Measurements from ENCODE around the gene SLC25A48. TPM values are rescaled to one million over a fixed set of nuclear protein-coding genes. Genes with fewer than 3 reads are reported as not detected.
"Not testable (repeated sequence)": the region's sequence is repeated elsewhere in the genome, so short reads cannot be mapped to it uniquely, and the experiment has no call there.

The SLC25A48 gene
- total and polyA plus RNA-seq, 7 experiments from 2014 or later, result not detected

- Histone ChIP-seq H3K4me1 (ENCODE audit: control insufficient read depth in 2 of 2, insufficient read depth in 2 of 2, low read length in 2 of 2) (no peaks in the 10 kb centered on the region), H3K27ac (ENCODE audit: low read depth, low read length) (no peak overlapping the region), H3K27me3 (ENCODE audit: control insufficient read depth in 2 of 2, insufficient read depth in 2 of 2, low read length in 2 of 2) (no peaks in the 10 kb centered on the region), H3K36me3 (ENCODE audit: control insufficient read depth in 2 of 3, insufficient read depth in 3 of 3, low read length in 3 of 3) (no peaks in the 10 kb centered on the region), H3K9me3 (ENCODE audit: control insufficient read depth in 2 of 3, low read length in 3 of 3) (no peaks in the 10 kb centered on the region), H3K4me3 (ENCODE audit: low read length) (no peak overlapping the region)
- POLR2A ChIA-PET, result no interaction called here
- ATAC-seq (no peak), DNase-seq (no peak)
- peaks cover 0 to 8% (median 0%) of the 10 kb centered on the region in 5 donors for H3K27me3 Mint-ChIP-seq
- peaks cover 0 to 5% (median 0%) of the 10 kb centered on the region in 11 donors for H3K9me3 Mint-ChIP-seq
- no peaks in the 10 kb centered on the region for H3K36me3 Mint-ChIP-seq
- H3K4me1 Mint-ChIP-seq, result no peaks in the 10 kb centered on the region
- intact Hi-C loops (cut with micrococcal nuclease), result no loop called here
- H3K4me3 Mint-ChIP-seq, result no peak overlapping the region
- H3K27ac Mint-ChIP-seq, result no peak overlapping the region
- CTCF ChIA-PET, result no interaction called here
These were observed 17.7 kb downstream of the SLC25A48 start for GRCh38 chr5:135851915-135852845.

GRCh38 chr5:135857630-135858311, 23.3 kb downstream of the SLC25A48 start:
- DNase-seq (no peak), ATAC-seq (no peak)
- Histone ChIP-seq H3K4me3 (ENCODE audit: low read length) (no peak overlapping the region), H3K27ac (ENCODE audit: low read depth, low read length) (no peak overlapping the region), H3K9me3 (ENCODE audit: control insufficient read depth in 2 of 3, low read length in 3 of 3) (no peaks in the 10 kb centered on the region), H3K27me3 (ENCODE audit: control insufficient read depth in 2 of 2, insufficient read depth in 2 of 2, low read length in 2 of 2) (no peaks in the 10 kb centered on the region), H3K36me3 (ENCODE audit: control insufficient read depth in 2 of 3, insufficient read depth in 3 of 3, low read length in 3 of 3) (no peaks in the 10 kb centered on the region), H3K4me1 (ENCODE audit: control insufficient read depth in 2 of 2, insufficient read depth in 2 of 2, low read length in 2 of 2) (no peaks in the 10 kb centered on the region)
- intact Hi-C loops (cut with micrococcal nuclease), result no loop called here
- POLR2A ChIA-PET, result no interaction called here
- CTCF ChIA-PET, result no interaction called here
- Mint-ChIP-seq H3K27ac (no peak overlapping the region), H3K27me3 (peaks cover 0 to 21% (median 0%) of the 10 kb centered on the region in 5 donors), H3K36me3 (no peaks in the 10 kb centered on the region), H3K9me3 (peaks cover 0 to 7% (median 0%) of the 10 kb centered on the region in 11 donors), H3K4me3 (no peak overlapping the region), H3K4me1 (no peaks in the 10 kb centered on the region)

DNA sequence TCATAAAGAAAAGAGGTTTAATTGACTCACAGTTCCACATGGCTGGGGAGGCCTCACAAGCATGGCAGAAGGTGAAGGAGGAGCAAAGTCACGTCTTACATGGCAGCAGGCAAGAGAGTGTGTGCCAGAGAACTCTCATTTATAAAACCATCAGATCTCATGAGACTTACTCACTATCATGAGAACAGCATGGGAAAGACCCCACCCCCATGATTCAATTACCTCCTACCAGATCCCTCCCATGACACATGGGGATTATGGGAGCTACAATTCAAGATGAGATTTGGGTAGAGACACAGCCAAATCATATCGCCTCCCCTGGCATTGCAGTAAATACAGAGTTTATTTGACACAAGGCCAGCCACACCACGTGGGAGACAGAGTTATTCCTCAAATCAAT, 24.7 kb downstream of the SLC25A48 start:
- H3K9me3 Mint-ChIP-seq; POLR2A ChIA-PET; intact Hi-C loops (cut with micrococcal nuclease): not testable (repeated sequence)

DNA sequence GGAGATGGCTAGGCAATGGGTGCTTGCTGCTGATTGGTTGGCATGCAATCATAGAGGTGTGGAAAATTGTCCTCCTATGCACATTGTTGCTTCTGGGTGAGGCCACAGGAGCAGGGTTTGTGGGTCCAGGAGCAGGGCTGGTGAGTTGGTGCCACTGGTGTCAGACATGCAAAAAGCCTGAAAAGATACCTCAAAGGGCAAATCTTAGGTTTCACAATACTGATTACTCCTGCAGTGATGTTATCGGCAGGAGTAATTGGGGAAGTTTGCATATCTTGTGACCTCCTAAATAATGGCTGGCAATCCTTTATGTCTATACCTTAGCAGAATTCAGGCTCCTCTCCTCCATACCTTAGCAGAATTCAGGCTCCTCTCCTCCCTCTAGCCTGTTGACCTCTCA, 25.2 kb downstream of the SLC25A48 start:
- H3K4me1 ChIP-seq (ENCODE audit: control insufficient read depth in 2 of 2, insufficient read depth in 2 of 2, low read length in 2 of 2), result no peaks in the 10 kb centered on the region
- Mint-ChIP-seq H3K4me1 (no peaks in the 10 kb centered on the region), H3K9me3 (peaks cover 0 to 7% (median 0%) of the 10 kb centered on the region in 11 donors), H3K27ac (no peak overlapping the region), H3K4me3 (no peak overlapping the region), H3K36me3 (no peaks in the 10 kb centered on the region), H3K27me3 (peaks cover 0 to 22% (median 0%) of the 10 kb centered on the region in 5 donors)
- CTCF ChIA-PET, result no interaction called here
- intact Hi-C loops (cut with micrococcal nuclease), result no loop called here
- POLR2A ChIA-PET, result no interaction called here
- H3K4me3 ChIP-seq (ENCODE audit: low read length), result no peak overlapping the region
- ATAC-seq, result no peak
- no peaks in the 10 kb centered on the region for H3K9me3 ChIP-seq (ENCODE audit: control insufficient read depth in 2 of 3, low read length in 3 of 3)
- no peaks in the 10 kb centered on the region for H3K27me3 ChIP-seq (ENCODE audit: control insufficient read depth in 2 of 2, insufficient read depth in 2 of 2, low read length in 2 of 2)
- DNase-seq, result no peak
- H3K27ac ChIP-seq (ENCODE audit: low read depth, low read length), result no peak overlapping the region
- H3K36me3 ChIP-seq (ENCODE audit: control insufficient read depth in 2 of 3, insufficient read depth in 3 of 3, low read length in 3 of 3), result no peaks in the 10 kb centered on the region

More for the DNA sequence above, 24.7 kb downstream of the SLC25A48 start:
- H3K27ac Mint-ChIP-seq; H3K4me3 ChIP-seq (ENCODE audit: low read length); H3K27ac ChIP-seq (ENCODE audit: low read depth, low read length); H3K27me3 ChIP-seq (ENCODE audit: control insufficient read depth in 2 of 2, insufficient read depth in 2 of 2, low read length in 2 of 2); DNase-seq; H3K4me1 ChIP-seq (ENCODE audit: control insufficient read depth in 2 of 2, insufficient read depth in 2 of 2, low read length in 2 of 2); H3K36me3 Mint-ChIP-seq; H3K36me3 ChIP-seq (ENCODE audit: control insufficient read depth in 2 of 3, insufficient read depth in 3 of 3, low read length in 3 of 3); H3K4me1 Mint-ChIP-seq; H3K9me3 ChIP-seq (ENCODE audit: control insufficient read depth in 2 of 3, low read length in 3 of 3); ATAC-seq; CTCF ChIA-PET; H3K4me3 Mint-ChIP-seq: not testable (repeated sequence)
- H3K27me3 Mint-ChIP-seq, result peaks cover 0 to 23% (median 0%) of the 10 kb centered on the region in 5 donors

- Mint-ChIP-seq H3K27ac (no peak overlapping the region), H3K36me3 (no peaks in the 10 kb centered on the region), H3K9me3 (peaks cover 0 to 7% (median 0%) of the 10 kb centered on the region in 11 donors), H3K27me3 (peaks cover 0 to 14% (median 0%) of the 10 kb centered on the region in 5 donors), H3K4me3 (no peak overlapping the region), H3K4me1 (no peaks in the 10 kb centered on the region)
- intact Hi-C loops (cut with micrococcal nuclease), result no loop called here
- no peaks in the 10 kb centered on the region for H3K27me3 ChIP-seq (ENCODE audit: control insufficient read depth in 2 of 2, insufficient read depth in 2 of 2, low read length in 2 of 2)
- H3K9me3 ChIP-seq (ENCODE audit: control insufficient read depth in 2 of 3, low read length in 3 of 3), result no peaks in the 10 kb centered on the region
- CTCF ChIA-PET, result no interaction called here
- no peak for ATAC-seq
- DNase-seq, result no peak
- H3K4me3 ChIP-seq (ENCODE audit: low read length), result no peak overlapping the region
- H3K36me3 ChIP-seq (ENCODE audit: control insufficient read depth in 2 of 3, insufficient read depth in 3 of 3, low read length in 3 of 3), result no peaks in the 10 kb centered on the region
- no peaks in the 10 kb centered on the region for H3K4me1 ChIP-seq (ENCODE audit: control insufficient read depth in 2 of 2, insufficient read depth in 2 of 2, low read length in 2 of 2)
- POLR2A ChIA-PET, result no interaction called here
- H3K27ac ChIP-seq (ENCODE audit: low read depth, low read length), result no peak overlapping the region
These were observed 27.2 kb downstream of the SLC25A48 start for GRCh38 chr5:135861641-135862040.

GRCh38 chr5:135862086-135862485, 27.6 kb downstream of the SLC25A48 start:
- no peak for ATAC-seq
- H3K4me3 Mint-ChIP-seq, result no peak overlapping the region
- peaks cover 0 to 7% (median 0%) of the 10 kb centered on the region in 11 donors for H3K9me3 Mint-ChIP-seq
- DNase-seq, result no peak
- no peak overlapping the region for H3K27ac Mint-ChIP-seq
- no peaks in the 10 kb centered on the region for H3K9me3 ChIP-seq (ENCODE audit: control insufficient read depth in 2 of 3, low read length in 3 of 3)
- CTCF ChIA-PET, result no interaction called here
- H3K27me3 ChIP-seq (ENCODE audit: control insufficient read depth in 2 of 2, insufficient read depth in 2 of 2, low read length in 2 of 2), result no peaks in the 10 kb centered on the region
- POLR2A ChIA-PET, result no interaction called here
- peaks cover 0 to 14% (median 0%) of the 10 kb centered on the region in 5 donors for H3K27me3 Mint-ChIP-seq
- H3K4me1 ChIP-seq (ENCODE audit: control insufficient read depth in 2 of 2, insufficient read depth in 2 of 2, low read length in 2 of 2), result no peaks in the 10 kb centered on the region
- intact Hi-C loops (cut with micrococcal nuclease), result no loop called here
- no peak overlapping the region for H3K4me3 ChIP-seq (ENCODE audit: low read length)
- H3K4me1 Mint-ChIP-seq, result no peaks in the 10 kb centered on the region
- H3K27ac ChIP-seq (ENCODE audit: low read depth, low read length), result no peak overlapping the region
- H3K36me3 Mint-ChIP-seq, result no peaks in the 10 kb centered on the region
- no peaks in the 10 kb centered on the region for H3K36me3 ChIP-seq (ENCODE audit: control insufficient read depth in 2 of 3, insufficient read depth in 3 of 3, low read length in 3 of 3)
